ENCODE data around the gene TMIGD3.

The TMIGD3 gene

DNA sequence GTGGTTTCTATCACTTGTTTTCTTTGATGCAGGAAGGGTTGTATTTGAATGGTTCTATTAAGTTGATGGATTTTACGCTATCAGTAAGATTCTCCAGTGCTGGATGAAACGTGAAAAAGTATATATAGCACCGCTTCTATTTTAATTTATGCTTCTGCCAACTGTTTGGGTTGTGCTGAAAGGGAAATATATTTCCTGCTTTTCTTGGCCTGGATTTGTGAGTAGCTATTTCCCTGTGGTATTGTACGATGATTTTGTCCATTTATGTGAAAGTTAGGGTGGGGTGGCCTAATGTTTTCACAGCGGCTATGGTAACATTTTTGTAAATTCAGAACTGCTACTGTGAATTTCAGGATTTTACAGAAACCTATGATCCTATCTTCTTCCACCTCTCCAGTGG lies 29.3 kb downstream of the TMIGD3 start:
- no peak for DNase-seq

DNA sequence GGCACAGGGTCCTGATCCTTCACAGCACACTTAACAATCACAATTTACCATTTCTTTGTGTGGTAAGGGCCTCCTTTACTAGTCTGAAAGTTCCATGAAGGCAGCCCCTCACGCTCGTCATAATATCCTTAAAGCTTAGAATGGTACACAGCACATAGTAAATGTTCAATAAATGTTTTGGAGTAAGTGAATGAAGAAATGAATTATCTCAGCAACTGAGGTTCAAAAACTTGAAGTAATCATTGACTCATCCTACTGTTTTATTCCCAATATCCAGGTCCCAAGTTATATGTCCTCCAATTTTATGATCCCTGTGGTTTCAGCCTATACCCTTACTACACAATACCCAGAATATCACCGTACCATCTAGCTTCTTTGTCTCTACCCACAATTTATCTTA lies 31.9 kb downstream of the TMIGD3 start:
- no peak for DNase-seq

DNA sequence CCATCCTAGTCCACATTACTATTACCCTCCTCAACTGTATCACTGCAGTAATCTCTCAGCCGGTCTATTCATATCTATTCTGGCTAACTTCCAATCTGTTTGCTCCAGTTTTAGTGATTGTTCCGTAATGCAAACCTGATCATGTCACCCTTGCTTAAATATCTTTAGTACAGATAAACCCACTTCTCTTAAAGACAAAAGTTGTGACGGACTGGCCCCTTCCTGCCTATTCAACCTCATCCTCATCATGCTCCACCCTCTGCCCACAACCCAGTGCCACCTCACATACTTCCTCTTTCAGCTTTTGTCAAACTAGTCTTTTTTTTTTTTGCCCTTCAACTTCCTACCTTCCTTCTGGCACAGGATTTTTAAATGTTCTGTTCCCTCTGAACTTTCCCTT lies 32.4 kb downstream of the TMIGD3 start:
- DNase-seq: peak in 2 of 4 experiments; percentile 47 to 50

DNA sequence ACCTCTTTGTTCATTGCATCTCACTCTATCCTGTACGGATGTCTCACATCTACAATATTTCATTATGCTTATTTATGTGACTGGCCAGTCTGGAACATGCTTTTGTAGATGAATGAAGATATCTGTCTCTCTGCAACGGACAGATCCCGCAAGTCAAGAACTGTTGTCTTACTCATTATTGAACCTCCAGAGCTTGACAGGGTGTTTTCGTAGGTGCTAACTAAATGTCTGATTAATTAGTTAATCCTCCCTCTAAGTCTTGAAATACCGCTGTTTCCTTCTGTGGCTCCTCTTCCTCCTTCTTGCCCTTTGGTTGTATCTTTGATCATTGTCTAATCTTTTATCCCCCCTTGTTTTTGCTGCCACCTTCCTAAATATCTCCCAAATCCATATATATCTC lies 32.8 kb downstream of the TMIGD3 start:
- no peak for DNase-seq

- DNase-seq: no peak
These were observed 33.9 kb downstream of the TMIGD3 start for GRCh38 chr1:111469539-111469938.

DNA sequence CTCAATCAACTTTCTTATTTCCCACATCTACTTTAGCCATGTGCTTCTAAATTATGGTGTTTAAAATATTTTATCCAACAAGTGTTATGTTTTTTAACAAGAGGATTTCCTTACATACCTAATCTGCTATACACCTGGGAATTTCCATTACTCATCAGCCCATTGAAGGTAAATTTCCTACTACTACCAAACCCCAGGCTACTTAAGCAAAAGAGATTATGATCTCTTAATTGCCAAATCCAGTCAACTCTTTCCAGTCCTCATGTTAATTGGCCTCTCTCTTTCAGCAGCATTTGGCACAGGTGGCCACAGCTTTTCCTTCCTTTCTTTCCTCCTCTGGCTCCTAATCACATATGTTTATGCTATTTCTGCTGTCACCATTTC lies 34.7 kb downstream of the TMIGD3 start:
- no peak for DNase-seq

DNA sequence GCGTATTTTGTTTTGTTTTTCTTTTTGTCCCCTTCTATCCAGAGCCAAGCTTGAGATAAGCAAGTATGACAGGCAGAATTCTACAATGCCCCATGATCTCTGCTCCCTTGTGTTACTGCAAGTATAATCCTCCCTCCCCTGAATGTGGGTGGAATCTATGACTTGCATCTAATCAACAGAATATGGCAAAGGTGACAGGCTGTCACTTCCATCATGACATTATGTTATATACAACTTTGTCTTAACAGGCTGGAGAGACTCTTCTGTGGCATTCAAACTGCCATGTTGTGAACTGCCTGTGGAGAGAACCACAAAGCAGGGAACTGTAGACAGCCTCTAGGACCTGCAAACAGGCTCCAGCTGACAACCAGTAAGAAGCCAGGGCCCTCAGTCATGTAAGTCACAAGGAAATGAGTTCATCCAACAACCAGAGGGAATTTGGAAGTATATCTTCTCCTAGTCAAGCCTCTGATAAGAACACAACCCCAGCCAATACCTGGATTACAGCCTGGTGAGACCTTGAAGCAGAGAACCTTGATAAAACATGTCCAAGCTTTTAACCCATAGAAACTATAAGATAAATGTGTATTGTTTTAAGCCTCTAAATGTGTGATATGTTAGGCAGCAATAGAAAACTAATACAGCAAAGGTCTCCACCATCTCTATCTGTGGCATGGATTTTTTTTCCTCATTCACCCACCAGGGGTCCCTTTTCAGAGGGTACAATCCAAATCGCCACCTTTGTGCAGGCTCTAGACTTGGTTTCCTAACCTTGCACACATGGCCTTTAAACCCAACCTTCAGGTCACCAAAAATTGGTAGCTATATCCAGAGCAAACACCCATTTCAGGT lies 35.3 kb downstream of the TMIGD3 start:
- DNase-seq: no peak

GRCh38 chr1:111466480-111466879 lies 37.0 kb downstream of the TMIGD3 start:
- no peak for DNase-seq

DNA sequence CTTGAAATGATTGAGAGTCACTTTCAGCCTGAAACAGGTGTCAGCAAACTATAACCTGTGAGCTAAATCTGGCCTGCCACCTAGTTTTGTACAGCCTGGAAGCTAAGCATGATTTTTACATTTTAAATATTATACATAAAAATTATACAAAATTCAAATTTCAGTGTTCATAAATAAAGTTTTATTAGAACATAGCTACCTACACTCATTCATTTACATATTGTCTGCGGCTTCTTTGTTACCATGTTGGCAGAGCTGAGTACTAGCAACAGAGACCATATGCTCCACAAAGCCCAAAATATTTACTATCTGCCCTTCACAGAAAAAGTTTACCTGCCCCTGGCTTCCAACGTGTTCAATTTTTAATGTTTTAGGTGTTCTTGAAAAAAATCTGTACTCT lies 37.7 kb downstream of the TMIGD3 start:
- DNase-seq: no peak

DNA sequence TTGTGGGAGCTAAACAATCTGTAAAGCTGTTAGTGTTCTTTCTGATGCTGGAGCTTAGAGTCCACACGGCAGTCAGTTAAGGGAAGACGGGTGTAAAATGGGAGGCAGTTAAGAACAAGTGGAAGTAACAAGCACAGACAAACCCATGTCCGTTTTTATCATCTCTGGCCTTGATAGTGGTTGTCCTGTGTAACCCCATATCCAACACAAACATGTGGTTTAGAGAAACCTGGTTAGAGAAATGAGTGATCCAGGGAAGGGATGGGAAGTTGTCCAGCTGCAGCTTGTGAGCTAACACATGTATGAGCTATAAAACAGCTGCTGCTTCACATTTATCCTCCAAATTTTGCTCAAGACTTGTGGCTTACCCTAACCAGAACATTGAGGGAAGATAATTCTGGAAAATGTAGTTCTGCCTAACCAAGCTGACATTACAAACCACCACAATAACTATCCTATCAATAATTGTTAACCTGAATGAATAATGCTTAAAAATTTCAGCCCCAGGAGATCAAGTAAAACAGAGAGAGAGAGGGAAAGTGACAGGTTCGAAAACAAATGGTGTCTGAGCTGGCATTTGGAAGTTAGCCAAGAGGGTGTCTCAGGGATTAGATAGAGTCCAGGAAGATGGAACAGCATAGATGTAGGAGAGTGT lies 40.3 kb downstream of the TMIGD3 start:
- DNase-seq: no peak

GRCh38 chr1:111462370-111463028 lies 40.9 kb downstream of the TMIGD3 start:
- no peak for DNase-seq

- DNase-seq: no peak
These were observed 41.7 kb downstream of the TMIGD3 start for GRCh38 chr1:111461765-111462164.

- no peak for DNase-seq
These were observed 47.8 kb downstream of the TMIGD3 start for GRCh38 chr1:111455642-111456031.

GRCh38 chr1:111454859-111455641 lies 48.4 kb downstream of the TMIGD3 start:
- no peak for DNase-seq

DNA sequence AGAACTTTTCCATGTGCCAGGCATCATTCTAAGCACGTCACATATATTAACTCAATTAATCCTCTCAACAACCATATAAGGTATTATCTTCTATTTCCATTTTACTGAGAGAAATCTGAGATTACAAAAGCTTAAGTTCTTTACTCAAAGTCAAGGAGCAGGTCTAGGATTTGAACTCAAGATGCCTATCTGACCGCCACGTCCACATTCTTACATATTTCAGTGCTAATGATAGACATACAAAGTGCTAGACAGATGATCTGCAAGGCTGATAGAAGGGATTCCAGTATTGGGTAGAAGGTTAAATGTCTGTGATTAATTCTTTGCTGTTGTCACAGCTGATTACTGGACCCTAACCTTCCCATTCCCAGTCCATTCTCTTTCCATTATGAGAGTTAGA lies 49.7 kb downstream of the TMIGD3 start:
- no peak for DNase-seq

DNA sequence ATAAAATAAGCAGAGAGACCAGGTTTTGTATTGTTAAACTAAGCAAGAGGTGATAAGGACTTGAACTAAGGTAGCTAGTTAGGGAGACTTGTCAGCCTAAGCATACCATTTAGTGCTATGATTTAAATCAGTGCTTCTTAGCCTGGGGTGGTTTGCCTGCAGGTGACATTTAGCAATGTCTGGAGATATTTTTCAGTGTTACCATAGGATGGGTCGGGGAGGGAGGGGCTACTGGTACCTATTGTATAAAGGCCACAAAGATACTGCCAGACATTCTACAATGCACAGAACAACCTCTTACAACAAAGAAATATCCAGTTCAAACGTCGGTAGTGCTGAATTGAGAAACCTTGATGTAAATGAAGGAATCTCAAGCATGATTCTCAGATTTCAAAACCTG lies 50.9 kb downstream of the TMIGD3 start:
- DNase-seq: no peak

DNA sequence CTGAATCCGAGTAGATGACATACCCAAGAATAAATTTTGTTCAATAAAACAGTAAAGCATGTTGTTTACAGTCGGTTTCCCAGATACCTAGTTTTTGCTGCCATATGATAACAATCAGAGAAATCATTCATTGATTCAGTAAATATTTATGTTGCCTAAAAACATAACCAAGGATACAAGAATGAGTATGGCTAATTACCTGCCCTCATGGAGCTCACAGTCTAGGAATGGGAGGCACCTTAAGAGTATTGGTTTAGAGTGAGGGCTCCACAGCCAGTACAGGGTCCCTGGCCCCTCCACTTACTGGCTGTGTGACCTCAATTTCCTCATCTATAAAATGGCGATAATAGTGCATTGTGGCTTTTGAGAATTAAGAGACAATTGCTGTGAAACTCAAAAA lies 53.2 kb downstream of the TMIGD3 start:
- DNase-seq: no peak

GRCh38 chr1:111449703-111450017 lies 53.8 kb downstream of the TMIGD3 start:
- DNase-seq: no peak

DNA sequence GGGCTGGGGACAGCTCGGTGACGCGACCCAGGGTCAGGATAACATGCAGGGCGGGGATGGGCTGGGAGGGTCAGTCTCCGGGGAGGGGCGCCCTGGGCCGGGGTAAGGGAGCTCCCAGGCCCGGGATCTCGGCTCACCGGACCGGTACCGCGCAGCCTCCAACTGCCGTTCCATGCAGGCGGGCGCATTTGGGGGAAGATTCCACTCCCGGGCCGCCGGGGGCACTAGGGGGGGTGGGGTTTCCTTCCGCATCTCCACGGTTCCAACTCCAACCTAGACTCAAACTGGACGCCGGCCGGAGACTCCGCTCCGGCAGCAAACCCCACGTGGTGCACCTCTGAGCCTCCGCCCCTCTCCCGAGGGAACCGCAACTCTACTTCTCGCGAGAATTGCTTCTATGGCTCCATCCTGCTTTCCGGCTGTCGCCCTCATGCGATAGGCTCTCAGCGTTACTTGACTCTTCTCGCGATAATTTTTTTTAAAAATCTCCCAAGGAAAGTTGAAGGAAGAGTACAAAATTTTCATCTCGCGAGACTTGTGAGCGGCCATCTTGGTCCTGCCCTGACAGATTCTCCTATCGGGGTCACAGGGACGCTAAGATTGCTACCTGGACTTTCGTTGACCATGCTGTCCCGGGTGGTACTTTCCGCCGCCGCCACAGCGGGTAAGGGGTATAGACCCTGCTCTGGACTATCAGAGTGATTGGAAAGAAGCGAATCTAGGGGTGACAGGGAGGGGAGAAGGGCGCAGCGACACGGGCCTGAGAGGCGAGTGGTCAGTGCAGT lies 54.3 kb downstream of the TMIGD3 start, which contains the start of the genes ATP5PB and WDR77:
ATP5PB (plus strand) TSS at position 547 of the 785 bp plus-strand sequence; CDS start at position 625, 78 bp downstream.
WDR77 (minus strand) TSS at position 339 of the 785 bp plus-strand sequence; CDS start at position 252, 87 bp downstream.
- peak; percentile 59 to 74 (median 73) for DNase-seq

GRCh38 chr1:111448482-111448917 lies 54.9 kb downstream of the TMIGD3 start:
- DNase-seq: peak in 1 of 4 experiments; percentile 3

- no peak for DNase-seq
These were observed 56.2 kb downstream of the TMIGD3 start for GRCh38 chr1:111446967-111447892.
